ENCODE data around the gene SKIL.

The SKIL gene

DNA sequence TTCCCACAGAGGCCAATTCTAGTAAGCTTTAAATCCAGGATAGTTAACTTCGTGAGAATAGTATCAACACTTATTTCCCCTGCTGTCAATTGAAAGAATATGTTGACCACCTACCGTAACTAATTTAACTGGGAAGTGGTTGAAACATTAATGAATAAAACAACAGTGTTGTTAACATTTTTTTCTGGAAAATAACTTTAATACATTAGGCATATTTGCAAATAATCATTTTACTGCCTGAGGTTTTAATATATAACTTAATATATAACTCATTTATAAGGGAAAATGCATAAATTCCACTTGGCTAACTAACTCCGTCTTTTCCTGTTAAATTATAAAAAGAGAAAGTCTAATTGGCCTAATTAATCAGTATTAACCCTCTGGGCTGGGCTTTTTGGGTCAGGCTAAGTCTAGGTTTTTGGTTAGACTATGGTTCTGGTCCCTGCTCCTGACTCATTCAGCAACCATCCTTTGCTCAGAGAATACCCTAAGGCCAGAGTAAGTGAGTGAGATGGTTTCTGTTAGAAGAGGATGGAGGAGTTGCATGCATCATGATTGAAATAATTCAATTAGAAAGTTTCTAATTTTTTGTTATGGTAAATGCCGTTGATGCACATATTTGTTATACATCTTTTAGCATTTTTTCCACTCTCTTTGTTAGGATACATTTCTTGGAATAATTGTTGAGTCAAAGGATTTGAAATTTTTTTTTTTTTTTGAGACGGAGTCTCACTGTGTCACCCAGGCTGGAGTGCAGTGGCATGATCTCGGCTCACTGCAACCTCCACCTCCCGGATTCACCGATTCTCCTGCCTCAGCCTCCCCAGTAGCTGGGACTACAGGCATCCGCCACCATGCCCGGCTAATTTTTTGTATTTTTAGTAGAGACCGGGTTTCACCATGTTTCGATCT lies 10.8 kb upstream of the SKIL start:
- TF ChIP-seq CTCF (IDR thresholded peaks at IDR 0.05; ENCODE audit: low read depth, low read length, missing control alignments) = no peak

DNA sequence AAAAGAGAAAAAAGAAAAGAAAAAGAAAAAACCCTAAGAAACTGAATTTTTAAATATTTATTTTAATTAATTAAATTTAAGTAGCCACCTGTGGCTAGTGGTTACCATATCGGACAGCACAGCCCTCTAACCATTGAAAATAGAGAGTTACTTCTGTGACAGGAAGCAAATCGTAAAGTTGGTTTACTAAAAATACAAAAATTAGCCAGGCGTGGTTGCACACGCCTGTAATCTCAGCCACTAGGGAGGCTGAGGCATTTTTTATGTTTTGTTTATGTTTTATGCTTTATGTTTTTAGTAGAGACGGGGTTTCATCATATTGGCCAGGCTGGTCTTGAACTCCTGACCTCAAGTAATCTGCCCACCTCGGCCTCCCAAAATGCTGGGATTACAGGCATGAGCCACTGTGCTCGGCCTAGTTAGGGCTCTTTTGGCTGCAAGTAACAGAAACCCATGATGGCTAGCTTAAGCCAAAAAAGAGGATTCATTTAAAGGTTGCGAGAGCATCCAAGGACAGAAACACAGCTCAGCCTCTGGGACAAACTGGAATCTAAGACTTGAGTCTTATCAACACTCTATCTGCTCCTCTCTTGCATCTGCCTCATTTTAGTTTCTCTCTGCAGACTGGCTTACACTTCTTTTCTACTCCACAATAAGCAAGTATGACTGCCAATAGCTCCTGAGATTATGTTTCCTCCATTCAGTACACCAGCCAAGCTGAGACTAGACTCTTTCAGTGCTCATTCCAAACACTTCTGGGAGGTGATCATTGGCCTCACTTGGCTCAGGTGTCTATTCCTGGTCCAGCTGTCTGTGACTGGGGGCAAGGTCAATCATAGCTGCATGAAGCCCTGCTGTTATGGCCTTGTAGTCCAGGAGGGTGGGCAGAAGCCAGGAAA lies 6.8 kb upstream of the SKIL start:
- DNase-seq = no peak
- Histone ChIP-seq H3K27me3 (replicated peaks) (no peaks in the 10 kb centered on the region), H3K27ac (no peak overlapping the region), H3K4me3 (ENCODE audit: low read depth, low read length) (no peak overlapping the region), H3K36me3 (replicated peaks) (no peaks in the 10 kb centered on the region)
- TF ChIP-seq CTCF (IDR thresholded peaks at IDR 0.05; ENCODE audit: low read depth, low read length, missing control alignments) = no peak
- in situ Hi-C loops (cut with HindIII; ENCODE audit: low pct_ligation_motif_present, low sequenced_read_pairs) = no loop called here

More for the DNA sequence above, 10.8 kb upstream of the SKIL start:
- DNase-seq = no peak
- in situ Hi-C loops (cut with HindIII; ENCODE audit: low pct_ligation_motif_present, low sequenced_read_pairs) = no loop called here
- H3K27me3 ChIP-seq (replicated peaks) = no peaks in the 10 kb centered on the region
- H3K4me3 ChIP-seq (ENCODE audit: low read depth, low read length) = no peak overlapping the region
- no peak overlapping the region for H3K27ac ChIP-seq
- H3K36me3 ChIP-seq (replicated peaks) = no peaks in the 10 kb centered on the region

DNA sequence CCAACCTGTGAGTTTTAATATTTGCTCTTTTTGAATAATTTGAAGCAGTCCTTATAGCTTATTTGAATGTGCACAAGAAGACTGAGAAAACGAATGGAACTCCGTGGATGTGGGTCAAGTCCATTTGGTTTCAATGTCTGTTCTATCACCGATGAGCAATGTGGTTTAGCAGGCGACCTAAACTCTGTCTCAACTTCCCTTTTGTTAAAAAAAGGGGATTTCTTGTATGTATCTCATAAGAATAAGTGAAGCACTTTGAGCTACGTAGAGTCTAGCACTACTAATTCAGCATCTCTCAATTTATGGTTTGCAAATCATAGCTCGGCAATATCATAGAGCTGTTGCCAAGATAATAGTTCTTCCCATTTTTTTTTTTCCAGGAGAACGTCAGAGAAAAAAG lies 4.6 kb upstream of the SKIL start:
- DNase-seq = no peak
- Histone ChIP-seq H3K4me3 (ENCODE audit: low read depth, low read length) (no peak overlapping the region), H3K27me3 (replicated peaks) (no peaks in the 10 kb centered on the region), H3K27ac (no peak overlapping the region), H3K36me3 (replicated peaks) (peaks cover 2% of the 10 kb centered on the region)
- no peak for TF ChIP-seq CTCF (IDR thresholded peaks at IDR 0.05; ENCODE audit: low read depth, low read length, missing control alignments)
- in situ Hi-C loops (cut with HindIII; ENCODE audit: low pct_ligation_motif_present, low sequenced_read_pairs) = no loop called here

DNA sequence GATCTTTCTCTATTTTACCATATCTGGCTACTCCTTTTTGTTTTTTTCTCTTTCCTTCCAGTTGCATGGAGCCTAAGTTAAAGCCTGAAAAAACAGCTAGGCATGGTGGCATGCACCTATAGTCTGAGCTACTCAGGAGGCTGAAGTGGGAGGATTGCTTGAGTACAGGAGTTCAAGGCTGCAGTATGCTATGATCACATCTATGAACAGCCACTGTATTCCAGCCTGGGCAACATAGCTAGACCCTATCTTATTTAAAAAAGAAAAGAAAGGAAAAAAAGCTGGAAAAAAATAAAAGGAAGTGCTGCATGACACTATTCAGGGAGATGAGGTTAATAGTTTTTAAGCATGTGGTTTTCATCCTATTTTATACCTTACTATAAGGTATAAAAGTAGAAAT lies 4.0 kb upstream of the SKIL start:
- DNase-seq = no peak
- Histone ChIP-seq H3K36me3 (replicated peaks) (peaks cover 2% of the 10 kb centered on the region), H3K4me3 (ENCODE audit: low read depth, low read length) (no peak overlapping the region), H3K27me3 (replicated peaks) (no peaks in the 10 kb centered on the region), H3K27ac (no peak overlapping the region)
- in situ Hi-C loops (cut with HindIII; ENCODE audit: low pct_ligation_motif_present, low sequenced_read_pairs) = no loop called here
- TF ChIP-seq CTCF (IDR thresholded peaks at IDR 0.05; ENCODE audit: low read depth, low read length, missing control alignments) = no peak

GRCh38 chr3:170354760-170355159 lies 2.8 kb upstream of the SKIL start:
- Histone ChIP-seq H3K27ac (no peak overlapping the region), H3K4me3 (ENCODE audit: low read depth, low read length) (no peak overlapping the region), H3K27me3 (replicated peaks) (no peaks in the 10 kb centered on the region), H3K36me3 (replicated peaks) (peaks cover 5% of the 10 kb centered on the region)
- no peak for TF ChIP-seq CTCF (IDR thresholded peaks at IDR 0.05; ENCODE audit: low read depth, low read length, missing control alignments)
- no peak for DNase-seq
- in situ Hi-C loops (cut with HindIII; ENCODE audit: low pct_ligation_motif_present, low sequenced_read_pairs) = no loop called here
